D721Med (cell line): ENCODE results near the gene OR4N2.
"Not testable (repeated sequence)": the region's sequence is repeated elsewhere in the genome, so short reads cannot be mapped to it uniquely, and the experiment has no call there.

Source experiments
- DNase-seq: peaks from one replicate; pipeline ENCODE4 v3.0.0; 2011; ENCODE audit warnings: low spot score; ENCODE audit not compliant: insufficient read length
- FAIRE-seq: peaks from 2 replicates; lab custom pipeline; 2011; peaks lifted over from hg19 to GRCh38; lab: Jason Lieb, UNC
- TF ChIP-seq, protein P1 (sequence below): IDR thresholded peaks from 2 replicates; pipeline ENCODE4 v1.5.1; 2012; ENCODE audit warnings: mild to moderate bottlenecking, control low read depth; ENCODE audit not compliant: insufficient read depth; ENCODE audit errors: missing control alignments

The OR4N2 gene

DNA sequence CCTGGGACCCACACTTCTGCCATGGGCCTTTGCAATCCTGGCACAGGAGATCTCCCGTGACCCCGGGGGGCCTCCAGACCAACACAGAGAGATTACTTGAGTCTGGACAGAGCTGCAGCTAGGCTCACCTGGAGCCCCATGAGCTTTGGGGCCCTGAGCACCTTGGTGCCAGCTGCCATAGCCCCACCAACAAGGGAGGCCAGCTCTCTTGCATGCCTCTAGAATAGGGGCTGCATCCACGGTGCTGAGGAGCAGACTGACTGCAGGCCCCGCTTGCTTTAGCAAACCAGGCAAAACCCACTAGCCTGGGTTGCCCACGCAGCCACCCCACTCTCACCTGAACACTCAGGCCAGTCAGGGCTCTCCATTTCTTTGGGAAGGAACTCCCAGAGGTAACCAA is 3.7 kb upstream of the OR4N2 start:
- TF ChIP-seq, protein P1, sequence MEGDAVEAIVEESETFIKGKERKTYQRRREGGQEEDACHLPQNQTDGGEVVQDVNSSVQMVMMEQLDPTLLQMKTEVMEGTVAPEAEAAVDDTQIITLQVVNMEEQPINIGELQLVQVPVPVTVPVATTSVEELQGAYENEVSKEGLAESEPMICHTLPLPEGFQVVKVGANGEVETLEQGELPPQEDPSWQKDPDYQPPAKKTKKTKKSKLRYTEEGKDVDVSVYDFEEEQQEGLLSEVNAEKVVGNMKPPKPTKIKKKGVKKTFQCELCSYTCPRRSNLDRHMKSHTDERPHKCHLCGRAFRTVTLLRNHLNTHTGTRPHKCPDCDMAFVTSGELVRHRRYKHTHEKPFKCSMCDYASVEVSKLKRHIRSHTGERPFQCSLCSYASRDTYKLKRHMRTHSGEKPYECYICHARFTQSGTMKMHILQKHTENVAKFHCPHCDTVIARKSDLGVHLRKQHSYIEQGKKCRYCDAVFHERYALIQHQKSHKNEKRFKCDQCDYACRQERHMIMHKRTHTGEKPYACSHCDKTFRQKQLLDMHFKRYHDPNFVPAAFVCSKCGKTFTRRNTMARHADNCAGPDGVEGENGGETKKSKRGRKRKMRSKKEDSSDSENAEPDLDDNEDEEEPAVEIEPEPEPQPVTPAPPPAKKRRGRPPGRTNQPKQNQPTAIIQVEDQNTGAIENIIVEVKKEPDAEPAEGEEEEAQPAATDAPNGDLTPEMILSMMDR = no peak
- FAIRE-seq = no peak

DNA sequence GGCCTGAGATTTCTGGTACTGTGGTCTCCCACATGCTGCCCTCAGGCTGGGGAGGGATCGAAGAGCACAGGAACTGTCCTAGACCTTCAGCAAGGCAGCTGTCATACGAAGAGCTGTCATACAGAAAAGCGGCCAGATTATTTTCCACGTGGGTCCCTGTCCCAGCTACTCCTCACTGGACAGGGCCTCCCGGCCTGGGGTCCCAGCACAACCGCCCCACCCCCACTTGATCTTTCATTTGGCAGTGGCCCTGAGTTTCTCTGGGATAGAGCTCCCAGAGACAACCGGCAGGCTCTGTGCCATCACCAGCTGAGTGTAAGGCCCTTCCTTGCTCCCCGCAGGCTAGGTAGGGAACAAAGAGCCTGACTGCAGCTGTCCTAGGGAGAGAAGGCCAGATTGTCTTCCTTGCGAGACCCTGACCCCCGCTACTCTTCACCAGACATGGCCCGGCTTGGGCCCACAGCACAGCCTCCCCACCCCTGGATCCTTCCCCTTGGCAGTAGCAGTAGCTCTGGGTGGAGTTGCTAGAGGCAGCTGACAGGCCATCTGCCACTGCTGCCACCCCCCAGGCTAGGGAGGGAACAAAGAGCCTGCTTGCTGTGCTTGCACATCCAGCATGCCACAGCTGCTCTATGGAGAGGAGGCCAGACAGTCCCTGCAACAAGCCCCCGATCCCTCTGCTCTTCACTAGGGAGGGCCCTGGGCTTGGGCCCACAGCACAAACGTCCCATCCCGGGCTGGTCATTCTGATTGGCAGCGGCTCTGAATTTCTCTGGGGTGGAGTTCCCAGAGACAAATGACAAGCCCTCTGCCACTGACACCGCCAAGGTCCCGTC is 3.1 kb upstream of the OR4N2 start:
- no peak for DNase-seq
- TF ChIP-seq, protein P1 = no peak
- FAIRE-seq = no peak

More for the DNA sequence above, 3.7 kb upstream of the OR4N2 start:
- no peak for DNase-seq

DNA sequence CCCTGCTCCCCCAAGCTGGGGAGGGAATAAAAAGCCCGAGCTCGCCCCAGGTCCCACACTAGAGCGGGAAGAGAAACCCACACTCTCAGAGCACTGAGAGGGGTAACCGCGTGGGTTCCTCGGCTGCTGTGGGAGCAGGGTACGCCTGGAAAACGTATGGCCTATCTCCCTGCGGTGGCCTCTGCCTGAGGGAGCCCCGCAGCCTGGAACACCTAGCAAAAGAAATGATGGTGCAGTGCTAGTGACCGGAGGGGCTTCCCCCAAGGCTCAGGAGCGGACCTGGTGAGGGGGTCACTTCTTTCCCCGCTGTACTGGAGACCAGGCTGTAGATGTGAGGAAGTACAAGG is 2.5 kb upstream of the OR4N2 start:
- TF ChIP-seq, protein P1 = no peak
- DNase-seq (no peak), FAIRE-seq (no peak)

DNA sequence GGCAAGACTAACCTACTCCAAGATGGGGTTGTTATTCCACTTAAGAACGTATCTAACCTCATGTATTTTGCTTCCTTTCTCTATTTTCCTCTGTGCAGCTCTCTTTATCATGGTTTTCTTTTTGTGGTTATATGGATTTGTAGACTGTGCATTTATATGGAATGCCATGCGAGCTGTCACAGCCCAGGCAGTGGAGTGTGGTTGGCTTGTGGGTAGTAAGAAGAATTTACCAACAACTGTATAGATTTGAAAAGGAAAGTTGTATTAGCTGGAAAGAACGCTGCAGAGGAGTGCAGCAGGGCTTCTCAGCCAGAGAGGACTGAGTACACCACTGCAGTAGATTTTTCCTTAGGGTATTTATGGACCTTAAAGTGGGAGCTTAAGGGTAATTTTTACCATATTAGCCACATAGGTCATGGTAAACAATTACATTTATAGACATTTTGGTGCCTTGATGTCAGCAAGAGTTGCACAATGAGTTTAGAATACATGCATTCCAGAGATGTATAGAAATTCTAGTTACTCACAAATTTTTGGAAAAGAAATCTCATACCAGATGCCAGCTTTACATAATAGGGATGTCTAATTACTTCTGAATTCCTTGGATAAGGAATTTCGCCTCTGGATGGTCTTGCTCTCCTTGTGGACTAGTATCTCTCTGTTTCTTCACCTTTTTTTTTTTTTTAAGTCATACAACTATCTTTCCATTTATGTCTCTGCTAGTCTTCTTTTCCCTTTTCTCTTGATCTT is 9.8 kb downstream of the OR4N2 start:
- FAIRE-seq, DNase-seq: not testable (repeated sequence)

DNA sequence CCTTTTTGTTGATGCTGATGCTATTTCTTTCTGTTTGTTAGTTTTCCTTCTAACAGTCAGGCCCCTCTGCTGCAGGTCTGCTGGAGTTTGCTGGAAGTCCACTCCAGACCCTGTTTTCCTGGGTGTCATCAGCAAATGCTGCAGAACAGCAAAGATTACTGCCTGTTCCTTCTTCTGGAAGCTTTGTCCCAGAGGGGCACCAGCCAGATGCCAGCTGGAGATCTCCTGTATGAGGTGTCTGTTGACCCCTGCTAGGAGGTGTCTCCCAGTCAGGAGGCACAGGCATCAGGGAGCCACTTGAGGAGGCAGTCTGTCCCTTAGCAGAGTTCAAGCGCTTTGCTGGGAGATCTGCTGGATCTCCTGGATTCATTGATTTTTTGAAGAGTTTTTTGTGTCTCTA is 16.3 kb downstream of the OR4N2 start:
- DNase-seq, FAIRE-seq: not testable (repeated sequence)

DNA sequence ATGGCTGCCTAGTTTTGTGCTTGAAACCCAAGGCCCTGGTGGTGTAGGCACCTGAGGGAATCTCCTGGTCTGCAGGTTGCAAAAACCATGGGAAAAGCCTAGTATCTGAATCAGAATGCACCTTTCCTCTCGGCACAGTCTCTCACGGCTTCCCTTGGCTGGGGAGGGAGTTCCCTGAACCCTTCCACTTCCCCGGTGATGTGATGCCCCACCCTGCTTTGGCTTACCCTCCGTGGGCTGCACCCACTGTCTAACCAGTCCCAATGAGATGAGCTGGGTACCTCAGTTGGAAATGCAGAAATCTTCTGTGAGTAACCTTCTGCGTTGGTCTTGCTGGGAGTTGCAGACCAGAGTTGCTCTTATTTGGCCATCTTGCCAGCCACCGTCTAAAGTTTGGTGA is 17.4 kb downstream of the OR4N2 start:
- not testable (repeated sequence) for DNase-seq, FAIRE-seq

DNA sequence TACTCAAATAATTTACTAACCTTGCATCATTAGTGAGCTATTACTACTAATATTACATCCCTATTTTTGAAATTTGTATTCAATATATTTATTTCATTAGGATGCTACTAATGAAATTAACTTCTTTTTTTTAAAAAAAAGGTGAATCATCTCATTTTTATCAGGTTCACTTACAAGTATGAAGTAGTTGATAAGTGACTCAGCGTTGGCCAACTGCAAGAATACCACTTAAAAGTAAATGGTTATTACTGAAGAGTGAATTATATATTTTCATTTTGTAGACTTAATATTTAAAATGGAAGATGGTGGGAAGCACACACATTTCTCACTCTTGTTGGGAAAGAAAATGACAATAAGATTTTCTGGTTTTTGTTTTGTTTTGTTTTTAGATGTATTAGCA is 19.6 kb downstream of the OR4N2 start:
- DNase-seq (no peak), FAIRE-seq (no peak)
- TF ChIP-seq, protein P1 = no peak

DNA sequence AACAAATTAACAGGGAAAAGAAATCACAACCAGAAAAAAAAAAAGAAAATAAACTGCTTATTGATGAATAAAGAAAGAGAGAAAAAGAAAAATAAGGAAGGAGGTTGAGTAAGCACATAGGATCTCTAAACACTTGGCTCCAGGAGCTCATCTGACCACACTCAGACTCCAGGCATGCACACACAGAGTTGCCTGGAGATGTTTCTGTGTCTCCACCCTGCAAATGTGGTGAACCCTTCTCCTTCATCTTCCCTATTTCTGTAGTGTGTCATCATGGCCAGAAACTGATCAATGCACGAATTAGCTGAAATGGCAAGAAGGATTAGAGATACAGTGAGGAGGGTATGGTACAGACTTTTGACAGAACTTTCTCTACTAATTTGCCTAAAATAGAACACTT is 20.2 kb downstream of the OR4N2 start:
- TF ChIP-seq, protein P1 = no peak
- DNase-seq = no peak
- no peak for FAIRE-seq

DNA sequence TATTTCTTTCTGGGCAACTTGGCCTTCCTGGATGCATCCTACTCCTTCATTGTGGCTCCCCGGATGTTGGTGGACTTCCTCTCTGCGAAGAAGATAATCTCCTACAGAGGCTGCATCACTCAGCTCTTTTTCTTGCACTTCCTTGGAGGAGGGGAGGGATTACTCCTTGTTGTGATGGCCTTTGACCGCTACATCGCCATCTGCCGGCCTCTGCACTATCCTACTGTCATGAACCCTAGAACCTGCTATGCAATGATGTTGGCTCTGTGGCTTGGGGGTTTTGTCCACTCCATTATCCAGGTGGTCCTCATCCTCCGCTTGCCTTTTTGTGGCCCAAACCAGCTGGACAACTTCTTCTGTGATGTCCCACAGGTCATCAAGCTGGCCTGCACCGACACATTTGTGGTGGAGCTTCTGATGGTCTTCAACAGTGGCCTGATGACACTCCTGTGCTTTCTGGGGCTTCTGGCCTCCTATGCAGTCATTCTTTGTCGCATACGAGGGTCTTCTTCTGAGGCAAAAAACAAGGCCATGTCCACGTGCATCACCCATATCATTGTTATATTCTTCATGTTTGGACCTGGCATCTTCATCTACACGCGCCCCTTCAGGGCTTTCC is 24.2 kb downstream of the OR4N2 start:
- FAIRE-seq = not testable (repeated sequence)

More for the DNA sequence above, 24.2 kb downstream of the OR4N2 start:
- not testable (repeated sequence) for DNase-seq
